Measurements from ENCODE around the gene PELI1.

DNA sequence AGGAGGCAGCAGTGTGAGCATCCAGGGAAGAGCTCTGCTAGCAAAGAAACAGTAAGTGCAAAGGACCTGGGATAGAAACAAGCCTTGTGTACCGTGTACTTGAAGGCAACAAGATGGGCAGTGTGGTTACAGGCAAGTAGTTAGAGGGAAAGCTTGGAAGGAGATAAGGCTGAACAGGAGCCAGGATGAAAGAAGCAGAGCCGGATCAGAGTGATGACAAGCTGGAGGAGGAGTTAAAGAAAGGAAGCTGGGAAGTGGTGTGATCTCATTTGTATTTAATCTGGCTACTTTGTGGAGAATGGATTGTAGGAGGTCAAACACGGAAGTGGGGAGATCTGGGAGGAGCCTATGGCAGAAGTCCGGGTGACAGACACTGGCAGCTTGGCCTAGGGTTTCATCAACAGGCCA, 80.3 kb downstream of the PELI1 start:
- TF ChIP-seq CTCF (IDR thresholded peaks at IDR 0.05) (no peak), POLR2A (IDR thresholded peaks at IDR 0.05) (peak in 1 of 3 donors; percentile 6)

Data from body of pancreas (tissue), 4 donors.